K562 (cell line): ENCODE data around the gene TMC1.

ENCODE experiments used
- BRF2 ChIP-seq: IDR thresholded peaks from 3 replicates; pipeline ENCODE4 v1.6.1; 2011; ENCODE audit warnings: borderline replicate concordance, mild to moderate bottlenecking; ENCODE audit not compliant: insufficient read length, insufficient read depth
- CBX5 ChIP-seq: IDR thresholded peaks from 2 replicates; pipeline ENCODE4 v1.6.1; 2014; ENCODE audit warnings: low read depth, borderline replicate concordance
- CREB1 ChIP-seq, 2 experiments: sonication (generic) in 1 of 2; formaldehyde crosslinking in 1 of 2; IDR thresholded peaks; 2 replicates each; pipeline versions ENCODE4 v1.6.1 to v1.8.0; 2012 to 2022; ENCODE audit warnings: inconsistent platforms in 1 of 2, mild to moderate bottlenecking in 1 of 2, missing genetic modification reagents in 1 of 2, moderate library complexity in 1 of 2
- EZH2 ChIP-seq: IDR thresholded peaks from 2 replicates; pipeline ENCODE4 v1.6.1; 2012; ENCODE audit warnings: low read depth, mild to moderate bottlenecking, inconsistent platforms, low read length, borderline replicate concordance
- FOXK2 ChIP-seq, 2 experiments: fragments of 450-650 bp; IDR thresholded peaks in 1 of 2; conservative IDR thresholded peaks in 1 of 2; 2 replicates each; pipeline ENCODE4 v1.6.1; 2016; ENCODE audit warnings: low read depth in 2 of 2, mild to moderate bottlenecking in 1 of 2
- IRF1 ChIP-seq: sonication (generic); formaldehyde crosslinking; IDR thresholded peaks from 2 replicates; pipeline ENCODE4 v1.8.0; 2022; ENCODE audit warnings: missing genetic modification reagents, mild to moderate bottlenecking, borderline replicate concordance
- KHSRP ChIP-seq: fragments of 450-650 bp; IDR thresholded peaks from 2 replicates; pipeline ENCODE4 v1.6.1; 2017
- RAD21 ChIP-seq, 2 experiments: fragments of 250-450 bp in 1 of 2; fragments of 450-650 bp in 1 of 2; sonication (Bioruptor Pico) in 1 of 2; formaldehyde crosslinking in 1 of 2; IDR thresholded peaks in 1 of 2; conservative IDR thresholded peaks in 1 of 2; 2 replicates each; pipeline versions ENCODE4 v1.4.0 to v1.8.0; 2020 to 2022; ENCODE audit warnings: mild to moderate bottlenecking in 2 of 2, moderate library complexity in 1 of 2
- REST ChIP-seq, 2 experiments: fragments of 450-650 bp; formaldehyde crosslinking in 1 of 2; IDR thresholded peaks; 2 replicates each; pipeline versions ENCODE4 v1.4.0 to v1.6.1; 2014 to 2020; ENCODE audit warnings: mild to moderate bottlenecking in 2 of 2, borderline replicate concordance in 1 of 2, low read depth in 1 of 2
- TEAD4 ChIP-seq, 2 experiments: sonication (generic) in 1 of 2; formaldehyde crosslinking in 1 of 2; IDR thresholded peaks; 2 replicates each; pipeline versions ENCODE4 v1.6.1 to v1.8.0; 2012 to 2022; ENCODE audit warnings: borderline replicate concordance in 1 of 2, inconsistent platforms in 1 of 2, low read length in 1 of 2, mild to moderate bottlenecking in 1 of 2, missing genetic modification reagents in 1 of 2
- USF1 ChIP-seq: sonication (generic); formaldehyde crosslinking; IDR thresholded peaks from 2 replicates; pipeline ENCODE4 v1.9.0; 2022; ENCODE audit warnings: mild to moderate bottlenecking, missing genetic modification reagents
- ZNF197 ChIP-seq: fragments of 200-800 bp; sonication (Bioruptor generic); IDR thresholded peaks from 2 replicates; pipeline ENCODE4 v1.6.1; 2016; ENCODE audit warnings: low read depth, missing genetic modification characterization, missing compliant biosample characterization
- ZNF277 ChIP-seq: fragments of 250-450 bp; sonication (Bioruptor Pico); IDR thresholded peaks from 2 replicates; pipeline ENCODE4 v1.8.0; 2022; ENCODE audit warnings: inconsistent platforms, mild to moderate bottlenecking, moderate library complexity, borderline replicate concordance
- ZNF431 ChIP-seq: sonication (generic); formaldehyde crosslinking; IDR thresholded peaks from 2 replicates; pipeline ENCODE4 v1.8.0; 2022; ENCODE audit warnings: mild to moderate bottlenecking, missing genetic modification reagents

GRCh38 chr9:72599874-72600534 lies 78.6 kb downstream of the TMC1 start:
- TF ChIP-seq KHSRP (no peak), CBX5 (no peak), ZNF197 (no peak), RAD21 (CRISPR knock-in tag; conservative IDR thresholded peaks at IDR 0.05 in 1 of 2, IDR thresholded peaks at IDR 0.05 in 1 of 2) (no peak), USF1 (CRISPR knock-in tag) (no peak), REST (IDR thresholded peaks at IDR 0.05; ENCODE audit: borderline replicate concordance) (no peak), REST (CRISPR knock-in tag; IDR thresholded peaks at IDR 0.05; ENCODE audit: low read depth) (no peak), ZNF431 (CRISPR knock-in tag) (no peak), CREB1 (IDR thresholded peaks at IDR 0.05) (no peak), CREB1 (CRISPR knock-in tag; IDR thresholded peaks at IDR 0.05) (no peak), ZNF277 (no peak), EZH2 (no peak), FOXK2 (conservative IDR thresholded peaks at IDR 0.05 in 1 of 2, IDR thresholded peaks at IDR 0.05 in 1 of 2; ENCODE audit: low read depth in 2 of 2) (no peak), BRF2 (no peak), TEAD4 (IDR thresholded peaks at IDR 0.05; ENCODE audit: low read length) (no peak), TEAD4 (CRISPR knock-in tag; IDR thresholded peaks at IDR 0.05; ENCODE audit: borderline replicate concordance) (no peak), IRF1 (no peak)
